Mesenchymal stem cell (in vitro differentiated cells and primary cell): ENCODE measurements around the gene PNPLA3.

Experiments
- DNase-seq: peaks from one replicate; pipeline ENCODE4 v3.0.0-alpha.2; 2013
- H2AFZ ChIP-seq: one replicate; pipeline ENCODE4 v1.6.1; 2013; ENCODE audit warnings: low read depth, mild to moderate bottlenecking, control low read depth, inconsistent platforms, low read length, moderate library complexity
- H2AK5ac ChIP-seq: 2 replicates; pipeline ENCODE4 v1.6.1; 2013; ENCODE audit warnings: low read length, moderate library complexity, mild to moderate bottlenecking, inconsistent platforms; ENCODE audit not compliant: severe bottlenecking
- H2BK120ac ChIP-seq: one replicate; pipeline ENCODE4 v1.6.1; 2013; ENCODE audit warnings: low read depth, mild to moderate bottlenecking, inconsistent platforms, low read length, moderate library complexity
- H2BK12ac ChIP-seq, 2 experiments: one replicate each; pipeline ENCODE4 v1.6.1; 2013; ENCODE audit warnings: inconsistent platforms in 2 of 2, low read length in 2 of 2, mild to moderate bottlenecking in 2 of 2, moderate library complexity in 2 of 2, control low read depth in 1 of 2
- H2BK15ac ChIP-seq: one replicate; pipeline ENCODE4 v1.6.1; 2013; ENCODE audit warnings: mild to moderate bottlenecking, low read depth, inconsistent platforms; ENCODE audit not compliant: poor library complexity, severe bottlenecking
- H2BK5ac ChIP-seq: 2 replicates; pipeline ENCODE4 v1.6.1; 2013; ENCODE audit warnings: low read depth, mild to moderate bottlenecking, low read length, control low read depth, inconsistent platforms; ENCODE audit not compliant: poor library complexity, severe bottlenecking
- H3K14ac ChIP-seq, 2 experiments: one replicate each; pipeline ENCODE4 v1.6.1; 2013; ENCODE audit warnings: inconsistent platforms in 2 of 2, low read length in 2 of 2, control low read depth in 1 of 2, mild to moderate bottlenecking in 1 of 2, moderate library complexity in 1 of 2
- H3K18ac ChIP-seq, 2 experiments: one replicate each; pipeline ENCODE4 v1.6.1; 2013; ENCODE audit warnings: inconsistent platforms in 2 of 2, low read length in 2 of 2, control low read depth in 1 of 2, low read depth in 1 of 2, mild to moderate bottlenecking in 1 of 2
- H3K23ac ChIP-seq, 2 experiments: one replicate each; pipeline ENCODE4 v1.6.1; 2013; ENCODE audit warnings: inconsistent platforms in 2 of 2, low read length in 2 of 2, mild to moderate bottlenecking in 2 of 2, moderate library complexity in 2 of 2, control low read depth in 1 of 2
- H3K27ac ChIP-seq: 2 replicates; pipeline ENCODE4 v1.5.1; 2013; ENCODE audit warnings: mild to moderate bottlenecking, moderate library complexity, low read length, control low read depth, inconsistent platforms; ENCODE audit not compliant: poor library complexity, severe bottlenecking
- H3K27me3 ChIP-seq, 2 experiments: 2 replicates each; pipeline versions ENCODE4 v1.6.1 to v1.7.0; 2013; ENCODE audit warnings: low read length in 2 of 2, mild to moderate bottlenecking in 2 of 2, moderate library complexity in 2 of 2, control low read depth in 1 of 2, inconsistent platforms in 1 of 2; ENCODE audit not compliant: control insufficient read depth in 1 of 2, insufficient read depth in 1 of 2
- H3K36me3 ChIP-seq, 2 experiments: 2 replicates each; pipeline versions ENCODE4 v1.6.1 to v1.7.0; 2013; ENCODE audit warnings: low read length in 2 of 2, control low read depth in 1 of 2, inconsistent platforms in 1 of 2, low read depth in 1 of 2, mild to moderate bottlenecking in 1 of 2; ENCODE audit not compliant: insufficient read depth in 2 of 2, control insufficient read depth in 1 of 2
- H3K4ac ChIP-seq, 2 experiments: one replicate each; pipeline ENCODE4 v1.6.1; 2013; ENCODE audit warnings: inconsistent platforms in 2 of 2, low read length in 2 of 2, mild to moderate bottlenecking in 2 of 2, moderate library complexity in 2 of 2, control low read depth in 1 of 2, low read depth in 1 of 2
- H3K4me1 ChIP-seq: 2 replicates; pipeline ENCODE4 v1.6.1; 2013; ENCODE audit warnings: low read depth, low read length, control low read depth; ENCODE audit not compliant: control insufficient read depth, insufficient read depth
- H3K4me2 ChIP-seq: 2 replicates; pipeline ENCODE4 v1.6.1; 2013; ENCODE audit warnings: low read length, mild to moderate bottlenecking, inconsistent platforms; ENCODE audit not compliant: poor library complexity, severe bottlenecking
- H3K4me3 ChIP-seq, 2 experiments: 2 replicates each; pipeline versions ENCODE4 v1.5.1 to v1.7.0; 2013; ENCODE audit warnings: low read length in 2 of 2, mild to moderate bottlenecking in 2 of 2, control low read depth in 1 of 2, low read depth in 1 of 2; ENCODE audit not compliant: insufficient read depth in 1 of 2
- H3K79me1 ChIP-seq: replicated peaks from 2 replicates; pipeline ENCODE4 v1.6.1; 2013; ENCODE audit warnings: mild to moderate bottlenecking, control low read depth, low read length, inconsistent platforms; ENCODE audit not compliant: poor library complexity, severe bottlenecking
- H3K9ac ChIP-seq: 2 replicates; pipeline ENCODE4 v1.7.0; 2013; ENCODE audit warnings: mild to moderate bottlenecking, low read length, moderate library complexity
- H3K9me3 ChIP-seq: 2 replicates; pipeline ENCODE4 v1.7.0; 2013; ENCODE audit warnings: mild to moderate bottlenecking, low read length; ENCODE audit not compliant: control insufficient read depth
- H4K8ac ChIP-seq: one replicate; pipeline ENCODE4 v1.6.1; 2013; ENCODE audit warnings: inconsistent platforms, mild to moderate bottlenecking, low read length, moderate library complexity
- H4K91ac ChIP-seq: one replicate; pipeline ENCODE4 v1.6.1; 2013; ENCODE audit warnings: mild to moderate bottlenecking, low read length, inconsistent platforms
- WGBS: methylation state at CpG from one replicate; pipeline ENCODE4 v1.1.7; 2013; ENCODE audit warnings: mixed read lengths; 5-methylcytosine and 5-hydroxymethylcytosine counted together

Gene PNPLA3

GRCh38 chr22:43917521-43917920 is 6.1 kb upstream of the PNPLA3 start:
- H3K4me2 ChIP-seq, result no peak overlapping the region
- H3K79me1 ChIP-seq, result no peaks in the 10 kb centered on the region
- no peak overlapping the region for H4K91ac ChIP-seq
- H3K9ac ChIP-seq, result no peak overlapping the region
- no peak overlapping the region for H2BK5ac ChIP-seq
- peak overlapping the region; percentile 12 for H4K8ac ChIP-seq
- no peaks in the 10 kb centered on the region for H3K9me3 ChIP-seq
- no peak overlapping the region for H3K14ac ChIP-seq
- DNase-seq, result no peak
- no peak overlapping the region for H3K27ac ChIP-seq
- H3K4me1 ChIP-seq, result peaks cover 14% of the 10 kb centered on the region
- no peak overlapping the region for H3K23ac ChIP-seq
- H3K18ac ChIP-seq, result peak overlapping the region in 1 of 2 experiments; percentile 31
- H3K27me3 ChIP-seq, result peaks cover 0 to 8% of the 10 kb centered on the region in 2 experiments
- H2AFZ ChIP-seq, result no peak overlapping the region
- H3K4ac ChIP-seq, result peak overlapping the region in 1 of 2 experiments; percentile 62
- 75% methylated on average over 6 of the region's 6 CpGs for WGBS
- no peak overlapping the region for H2AK5ac ChIP-seq
- no peak overlapping the region for H2BK12ac ChIP-seq
- H3K36me3 ChIP-seq, result no peaks in the 10 kb centered on the region
- H3K4me3 ChIP-seq, result no peak overlapping the region
- H2BK120ac ChIP-seq, result no peak overlapping the region
- no peak overlapping the region for H2BK15ac ChIP-seq

DNA sequence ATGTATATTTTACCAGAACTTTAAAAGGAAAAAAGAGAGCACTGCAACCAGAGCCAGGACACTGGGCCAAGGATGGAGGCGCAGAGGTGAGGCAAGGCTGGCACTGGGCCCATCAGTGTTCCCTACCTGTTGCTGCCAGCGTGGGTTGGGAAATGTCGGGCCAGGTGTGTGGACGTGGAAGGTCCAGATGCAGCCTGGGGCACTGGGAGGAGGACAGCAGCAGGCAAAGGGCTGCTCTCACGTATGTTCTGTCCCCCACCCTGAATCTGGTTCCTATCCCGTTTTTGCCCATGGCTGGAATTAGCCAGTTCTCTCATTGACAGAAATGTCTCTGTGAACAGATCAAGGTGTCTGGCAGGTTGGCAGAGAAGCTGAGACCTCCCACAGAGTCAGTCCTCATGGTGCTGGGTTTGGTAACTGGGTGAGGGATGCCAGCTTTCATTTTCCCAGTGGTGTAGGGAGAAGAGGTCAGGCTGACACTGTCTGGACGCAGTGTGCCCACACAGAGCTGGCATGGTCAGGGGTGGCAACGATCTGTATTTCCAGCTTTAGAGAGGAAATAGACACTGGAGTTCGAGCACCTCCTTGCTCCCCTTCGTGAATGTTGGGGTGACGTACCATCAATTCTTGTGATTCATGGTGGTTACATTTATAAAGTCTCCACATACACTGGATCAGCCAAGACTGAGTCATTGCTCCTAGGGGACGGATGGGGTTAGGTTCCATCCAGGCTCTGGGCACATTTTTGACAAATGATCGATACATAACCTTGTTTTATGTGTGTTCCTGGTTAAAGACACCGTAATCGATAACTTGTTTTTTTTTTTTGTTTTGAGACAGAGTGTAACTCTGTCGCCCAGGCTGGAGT is 4.3 kb upstream of the PNPLA3 start:
- Histone ChIP-seq H2BK12ac (peak overlapping the region; percentile 81 to 86), H3K9me3 (no peaks in the 10 kb centered on the region), H2AK5ac (no peak overlapping the region), H3K79me1 (no peaks in the 10 kb centered on the region), H3K4me2 (no peak overlapping the region), H3K23ac (no peak overlapping the region), H2BK15ac (peak overlapping the region; percentile 17), H3K14ac (peak overlapping the region in 1 of 2 experiments; percentile 4), H3K9ac (peak overlapping the region; percentile 16), H3K4ac (peak overlapping the region in 1 of 2 experiments; percentile 66), H3K27me3 (peaks cover 0 to 7% of the 10 kb centered on the region in 2 experiments), H2BK120ac (peak overlapping the region; percentile 35), H4K91ac (peak overlapping the region; percentile 88), H3K27ac (no peak overlapping the region), H4K8ac (no peak overlapping the region), H3K4me1 (peaks cover 16% of the 10 kb centered on the region), H3K4me3 (peak overlapping the region in 1 of 2 experiments; percentile 32), H3K36me3 (no peaks in the 10 kb centered on the region), H2BK5ac (no peak overlapping the region), H2AFZ (no peak overlapping the region), H3K18ac (peak overlapping the region in 1 of 2 experiments; percentile 62)
- WGBS, result 86% methylated on average over 16 of the region's 16 CpGs
- DNase-seq, result peak; percentile 24

- H2BK12ac ChIP-seq, result peak overlapping the region; percentile 29 to 79
- peak; percentile 89 for DNase-seq
These were observed 2.2 kb upstream of the PNPLA3 start for GRCh38 chr22:43921370-43921769.

DNA sequence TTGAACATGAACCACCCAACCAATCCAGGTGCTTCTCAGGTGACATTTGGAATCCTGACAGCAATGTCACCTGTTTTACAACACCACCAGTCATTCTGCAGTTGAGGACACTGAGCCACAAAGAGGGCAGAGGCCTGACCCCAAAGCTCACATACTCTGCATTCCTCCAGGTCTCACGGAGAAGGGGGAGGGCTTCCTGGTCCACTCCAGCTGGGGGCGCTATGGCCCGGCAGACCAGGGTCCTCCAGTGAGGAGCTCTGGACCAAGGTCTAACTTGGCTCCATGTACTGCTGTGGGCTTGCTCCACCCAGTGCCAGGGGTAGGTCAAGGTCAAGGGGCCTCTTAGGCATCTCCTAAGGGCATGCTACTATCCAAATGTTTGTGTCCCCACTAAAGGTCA is 1.5 kb upstream of the PNPLA3 start:
- peak overlapping the region; percentile 90 for H2BK15ac ChIP-seq
- no peaks in the 10 kb centered on the region for H3K9me3 ChIP-seq
- H2BK12ac ChIP-seq, result peak overlapping the region; percentile 29 to 79
- H3K36me3 ChIP-seq, result peaks cover 0 to 4% of the 10 kb centered on the region in 2 experiments
- H3K9ac ChIP-seq, result no peak overlapping the region
- peak overlapping the region in 1 of 2 experiments; percentile 16 for H3K4ac ChIP-seq
- H3K4me3 ChIP-seq, result no peak overlapping the region
- WGBS, result 73% methylated on average over 3 of the region's 3 CpGs
- peak overlapping the region; percentile 20 for H4K8ac ChIP-seq
- no peaks in the 10 kb centered on the region for H3K27me3 ChIP-seq
- H4K91ac ChIP-seq, result peak overlapping the region; percentile 65
- DNase-seq, result no peak
- no peak overlapping the region for H2AFZ ChIP-seq
- peak overlapping the region in 1 of 2 experiments; percentile 39 for H3K14ac ChIP-seq
- peak overlapping the region; percentile 34 to 66 for H3K18ac ChIP-seq
- peak overlapping the region; percentile 55 for H2BK120ac ChIP-seq
- H3K27ac ChIP-seq, result no peak overlapping the region
- peaks cover 30% of the 10 kb centered on the region for H3K4me1 ChIP-seq
- peaks cover 11% of the 10 kb centered on the region for H3K79me1 ChIP-seq
- no peak overlapping the region for H3K23ac ChIP-seq
- peak overlapping the region; percentile 39 for H2AK5ac ChIP-seq
- no peak overlapping the region for H3K4me2 ChIP-seq
- no peak overlapping the region for H2BK5ac ChIP-seq

More at GRCh38 chr22:43921370-43921769, 2.2 kb upstream of the PNPLA3 start:
- Histone ChIP-seq H4K8ac (peak overlapping the region; percentile 27), H3K4me3 (no peak overlapping the region), H2BK5ac (no peak overlapping the region), H3K14ac (peak overlapping the region in 1 of 2 experiments; percentile 39), H3K79me1 (peaks cover 7% of the 10 kb centered on the region), H3K4me2 (no peak overlapping the region), H3K27me3 (no peaks in the 10 kb centered on the region), H3K9me3 (no peaks in the 10 kb centered on the region), H2BK120ac (no peak overlapping the region), H3K9ac (no peak overlapping the region), H2BK15ac (no peak overlapping the region), H3K4me1 (peaks cover 30% of the 10 kb centered on the region), H2AK5ac (no peak overlapping the region), H2AFZ (no peak overlapping the region), H3K27ac (no peak overlapping the region), H4K91ac (peak overlapping the region; percentile 65), H3K36me3 (no peaks in the 10 kb centered on the region), H3K4ac (peak overlapping the region; percentile 12 to 16), H3K23ac (no peak overlapping the region), H3K18ac (peak overlapping the region; percentile 66 to 86)
- 5% methylated on average over 4 of the region's 4 CpGs for WGBS
